ENCODE data around the gene GPR180.
A peak's percentile ranks its signal among the peaks of the same experiment; 100 is the strongest.

The GPR180 gene

GRCh38 chr13:94601446-94602431 lies at the start of gene GPR180:
TSS of gene GPR180 (plus strand) at chr13:94601857. CDS start at chr13:94601928, 71 bp downstream.
- peak; percentile 100 for DNase-seq

DNA sequence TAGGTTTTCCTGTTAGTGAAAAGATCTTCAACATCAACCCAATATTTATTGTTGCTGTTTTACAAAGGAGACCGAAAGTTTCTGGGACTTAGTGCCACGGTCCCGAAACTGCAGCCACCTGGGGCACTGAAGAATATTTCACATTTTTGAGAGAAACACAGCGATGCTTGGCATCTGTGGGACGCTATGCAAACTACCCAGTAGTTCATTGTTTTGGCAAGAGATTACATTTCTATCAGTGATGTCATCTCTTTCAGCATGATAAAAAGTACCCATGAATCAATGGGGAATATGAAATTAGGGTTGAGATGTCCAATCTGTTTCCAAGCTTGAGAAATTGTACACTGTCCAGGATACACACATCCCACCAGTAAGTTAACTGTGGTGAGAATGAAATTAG lies 49.6 kb upstream of the GPR180 start:
- DNase-seq = no peak

- no peak for DNase-seq
Observed at GRCh38 chr13:94553766-94554165, 47.9 kb upstream of the GPR180 start.

DNA sequence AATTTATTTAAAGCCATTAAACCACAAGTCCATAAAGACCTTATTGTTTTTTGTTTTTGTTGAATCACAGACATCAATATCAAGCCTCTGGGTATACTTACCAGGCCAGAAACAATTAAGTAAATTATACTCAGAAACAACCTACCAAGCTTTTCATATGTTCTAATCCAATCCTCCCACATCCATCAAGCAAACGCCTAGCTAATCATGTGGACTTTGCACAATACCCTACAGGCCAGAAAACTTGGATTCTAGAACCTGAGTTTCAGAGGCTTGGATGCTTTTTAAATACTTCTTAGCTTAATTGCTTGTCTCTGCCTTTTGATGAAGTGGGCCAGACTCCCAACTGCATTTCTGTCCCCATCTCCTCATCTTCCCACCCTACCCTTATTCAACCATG lies 45.6 kb upstream of the GPR180 start:
- no peak for DNase-seq

DNA sequence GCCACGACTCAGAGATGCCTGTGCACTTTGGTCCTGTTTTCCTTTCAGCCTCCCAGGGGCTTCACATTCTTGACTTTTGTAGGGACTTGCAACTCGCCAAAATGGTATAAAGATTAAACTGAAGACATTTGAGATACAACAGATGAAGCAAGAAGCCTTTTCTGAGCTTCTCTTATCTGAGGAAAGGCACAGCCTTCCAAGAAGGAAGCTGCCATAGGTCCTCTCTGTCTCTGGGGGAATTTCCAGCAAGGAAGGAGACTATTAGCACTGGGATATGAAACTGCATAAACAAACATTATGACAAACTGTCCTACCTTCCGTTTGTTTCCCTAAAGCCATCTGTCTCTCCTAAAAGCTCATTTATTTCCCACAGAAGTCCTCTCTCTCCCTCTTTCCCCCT lies 45.0 kb upstream of the GPR180 start:
- DNase-seq = no peak

- DNase-seq = peak; percentile 56
Observed at GRCh38 chr13:94557684-94558235, 43.9 kb upstream of the GPR180 start.

DNA sequence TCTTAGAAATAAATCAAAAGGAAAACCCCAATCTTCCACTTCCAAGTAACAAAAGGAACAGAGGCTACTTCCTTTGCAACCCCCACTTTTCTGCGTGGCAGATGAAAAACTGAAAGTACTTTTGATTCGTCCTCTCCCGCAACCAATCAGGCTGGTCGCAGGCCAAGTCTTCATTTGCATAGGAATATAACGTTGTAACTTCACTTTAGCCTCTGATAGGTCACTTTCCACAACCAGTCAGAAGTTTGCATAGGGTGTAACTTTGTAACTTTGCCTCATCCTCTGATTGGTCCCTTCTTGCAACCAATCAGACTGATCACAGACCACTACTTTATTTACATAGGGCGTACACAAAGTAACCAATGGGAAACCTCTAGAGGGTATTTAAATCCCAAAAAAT lies 42.9 kb upstream of the GPR180 start:
- DNase-seq = no peak

DNA sequence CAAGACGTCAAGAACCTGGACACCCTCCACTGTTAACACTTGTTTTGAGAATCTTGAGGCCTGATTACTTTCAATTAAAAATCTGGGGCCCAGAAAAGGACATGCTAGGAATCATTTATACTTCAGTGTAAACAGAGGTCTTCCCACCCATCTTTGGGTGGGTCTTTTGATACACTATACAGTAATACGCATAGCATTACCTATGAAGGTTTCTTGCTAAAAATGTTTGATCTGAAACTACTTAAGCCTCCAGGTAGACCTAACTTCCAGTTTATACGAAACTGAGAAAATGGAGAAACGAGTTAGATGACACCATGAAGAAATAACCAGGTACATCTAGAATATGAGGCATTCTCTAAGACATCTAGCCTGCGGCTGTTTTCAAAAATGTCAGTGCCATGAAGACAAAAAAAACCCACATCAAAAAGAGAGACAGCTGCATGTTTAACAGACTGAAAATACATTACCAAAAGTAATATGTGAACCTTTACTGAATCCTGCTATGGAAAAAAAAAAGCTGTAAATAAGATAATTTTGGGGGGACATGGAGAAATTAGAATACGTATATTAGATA lies 42.3 kb upstream of the GPR180 start:
- DNase-seq = no peak

- DNase-seq = no peak
Observed at GRCh38 chr13:94560116-94560515, 41.5 kb upstream of the GPR180 start.

- DNase-seq = no peak
Observed at GRCh38 chr13:94561126-94561525, 40.5 kb upstream of the GPR180 start.

DNA sequence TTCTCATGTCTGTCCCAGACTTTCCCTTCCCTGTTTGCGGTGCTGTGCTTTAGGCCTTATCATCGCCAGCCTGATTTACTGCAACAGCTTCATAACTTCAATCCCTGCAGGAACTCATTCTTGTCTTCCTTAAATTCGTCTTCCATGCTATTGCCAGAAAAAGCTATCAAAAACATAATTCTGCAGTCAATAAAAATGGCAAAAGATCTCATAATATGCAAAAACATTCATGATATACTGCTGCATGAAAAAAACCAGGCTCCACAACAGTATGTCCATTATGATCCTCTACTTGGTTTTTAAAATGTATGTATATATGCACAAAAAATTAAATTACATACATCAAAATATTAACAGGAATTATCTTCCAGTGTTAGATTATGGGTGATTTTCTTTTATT lies 34.1 kb upstream of the GPR180 start:
- no peak for DNase-seq

DNA sequence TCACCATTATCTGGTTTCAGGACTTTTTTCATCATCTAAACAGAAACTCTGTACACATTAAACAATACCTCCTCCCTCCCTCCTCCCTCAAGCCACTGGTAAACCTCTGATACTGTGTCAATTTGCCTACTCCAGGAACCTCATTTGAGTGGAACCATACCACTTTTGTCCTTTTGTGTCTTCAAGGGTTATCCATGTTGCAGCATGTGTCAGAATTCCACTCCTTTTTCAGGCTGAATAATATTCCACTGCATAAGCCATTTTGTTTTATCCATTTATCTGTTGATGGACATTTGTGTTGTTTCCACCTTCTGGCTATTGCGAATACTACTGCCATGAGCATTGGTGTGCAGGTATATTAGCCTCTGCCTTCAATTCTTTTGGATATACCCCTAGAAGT lies 33.2 kb upstream of the GPR180 start:
- no peak for DNase-seq

DNA sequence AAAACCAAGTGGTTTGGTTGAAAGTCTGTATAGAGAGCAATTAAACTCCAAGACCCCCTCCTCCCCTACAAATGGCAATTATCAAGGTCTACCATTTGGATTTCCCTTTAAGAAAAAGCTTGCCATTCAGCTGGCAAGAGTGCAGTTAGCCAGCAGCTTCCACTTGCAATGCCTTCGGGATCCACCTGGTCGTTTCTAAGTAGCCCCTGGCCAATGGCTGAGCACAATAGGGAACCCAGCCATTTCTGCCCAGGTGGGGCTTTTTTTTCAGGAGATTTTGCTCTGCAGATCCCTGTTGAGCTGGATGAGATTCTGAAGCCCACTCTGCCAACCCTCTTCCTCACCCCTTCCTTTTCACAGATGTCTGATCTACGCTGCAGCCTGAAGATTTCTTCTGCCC lies 32.0 kb upstream of the GPR180 start:
- DNase-seq = no peak

DNA sequence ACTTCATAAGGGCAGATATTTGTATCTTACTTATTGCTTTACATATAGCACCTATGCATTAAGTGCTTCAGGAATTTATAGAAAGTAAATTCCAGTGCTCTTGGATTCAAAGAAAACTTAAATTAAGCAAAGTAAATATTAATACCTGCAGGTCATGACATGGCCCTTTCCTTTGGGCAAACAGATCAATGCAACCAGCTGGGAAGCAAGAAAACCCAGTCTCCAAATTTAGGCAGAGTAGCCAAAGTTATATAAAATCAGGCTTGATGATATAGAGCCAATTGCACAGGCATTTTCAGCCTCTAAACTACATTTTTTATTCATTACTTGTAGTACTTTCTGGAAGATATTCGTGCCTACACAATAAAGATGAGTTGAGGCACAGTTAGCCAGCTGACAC lies 22.6 kb upstream of the GPR180 start:
- no peak for DNase-seq

GRCh38 chr13:94583926-94584325 lies 17.7 kb upstream of the GPR180 start:
- no peak for DNase-seq

DNA sequence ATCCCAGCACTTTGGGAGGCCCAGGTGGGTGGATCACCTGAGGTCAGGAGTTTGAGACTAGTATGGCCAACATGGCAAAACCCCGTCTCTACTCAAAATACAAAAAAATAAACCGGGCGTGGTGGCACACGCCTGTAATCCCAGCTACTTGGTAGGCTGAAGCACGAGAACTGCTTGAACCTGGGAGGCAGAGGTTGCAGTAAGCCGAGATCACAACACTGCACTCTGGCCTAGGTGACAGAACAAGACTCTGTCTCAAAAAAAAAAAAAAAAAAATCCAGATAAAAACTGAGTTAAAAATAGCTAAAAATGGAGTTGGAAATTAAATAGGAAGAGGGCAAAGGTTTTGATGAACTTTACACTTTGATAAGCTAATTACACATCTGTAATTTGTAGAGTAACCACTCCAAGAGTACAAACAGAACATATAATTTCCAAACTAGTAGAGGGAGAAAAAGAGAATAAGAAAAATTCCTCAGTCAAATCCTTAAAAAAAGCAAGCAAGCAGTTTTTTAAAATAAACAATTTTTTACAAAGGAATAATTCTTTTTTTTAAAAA lies 16.0 kb upstream of the GPR180 start:
- DNase-seq = no peak

- no peak for DNase-seq
Observed at GRCh38 chr13:94586371-94586770, 15.3 kb upstream of the GPR180 start.

DNA sequence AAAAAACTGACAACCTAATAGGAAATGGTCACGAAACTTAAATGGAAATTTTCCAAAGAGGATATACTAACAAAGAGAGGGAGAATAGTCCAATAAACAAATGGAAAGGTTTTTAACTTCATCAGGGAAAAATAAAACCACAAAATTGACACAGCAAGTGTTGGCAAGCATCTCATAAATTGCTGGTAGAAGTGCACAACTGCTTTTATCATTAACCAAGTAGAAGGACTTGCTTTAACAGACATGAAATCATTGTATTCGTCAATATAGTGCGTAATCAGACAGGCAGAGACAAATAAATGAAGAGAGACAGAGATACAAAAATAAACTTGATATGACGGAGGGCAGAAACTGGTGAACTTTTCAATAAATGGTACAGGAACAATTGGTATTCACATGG lies 13.1 kb upstream of the GPR180 start:
- no peak for DNase-seq

GRCh38 chr13:94590744-94591143 lies 10.9 kb upstream of the GPR180 start:
- DNase-seq = no peak

DNA sequence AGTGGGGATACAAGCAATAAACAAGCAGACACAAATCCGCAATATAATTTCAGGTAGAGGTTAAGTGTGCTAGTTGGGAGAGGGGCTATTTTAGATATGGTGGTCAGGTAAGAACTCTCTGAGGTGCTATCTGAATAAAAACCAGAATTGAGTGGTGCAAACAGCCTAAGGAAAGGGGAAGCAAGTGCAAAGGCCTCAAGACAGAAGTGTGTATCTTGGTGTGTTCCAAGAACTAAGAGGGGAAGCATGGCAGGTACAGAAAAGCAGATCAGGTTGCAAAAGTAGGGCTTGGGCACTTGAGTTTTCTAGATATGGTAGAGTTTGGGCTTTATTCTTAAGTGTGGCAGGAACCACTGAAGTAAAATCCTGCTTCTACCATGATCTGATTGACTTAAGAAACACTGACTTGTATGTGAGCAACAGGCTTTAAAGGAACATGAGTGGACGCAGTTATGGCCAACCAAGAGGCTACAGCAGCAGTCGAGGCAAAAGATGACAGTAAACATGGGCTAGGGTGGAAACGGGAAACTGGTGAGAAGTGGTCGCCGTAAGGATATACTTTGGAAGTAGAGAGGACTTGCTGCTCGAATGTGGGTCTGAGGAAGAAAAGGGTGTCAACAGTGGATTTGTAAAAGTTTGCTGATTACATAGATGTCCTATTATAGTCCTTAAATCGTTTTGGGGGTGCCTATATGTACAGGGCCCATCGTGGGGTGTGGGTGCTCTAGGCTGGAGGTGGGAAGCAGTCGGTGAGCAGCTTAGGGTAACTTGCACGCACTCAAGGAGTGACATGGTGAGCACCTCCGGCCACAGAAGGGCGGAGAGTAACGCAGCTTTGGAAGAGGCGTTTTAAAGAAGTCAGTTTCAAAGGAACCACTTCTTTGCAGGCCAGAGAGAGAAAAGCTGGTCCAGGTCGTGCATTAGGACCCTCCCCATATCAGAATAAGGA lies 6.4 kb upstream of the GPR180 start:
- no peak for DNase-seq

GRCh38 chr13:94595950-94596574 lies 5.6 kb upstream of the GPR180 start, which contains the start of gene TGDS:
TSS of gene TGDS (minus strand) at chr13:94596152. CDS start at chr13:94596136, 16 bp downstream.
- peak; percentile 90 for DNase-seq

GRCh38 chr13:94596575-94596971 lies 5.1 kb upstream of the GPR180 start:
- no peak for DNase-seq

Data from fibroblast of upper back skin (primary cell).